M059J (cell line): ENCODE data around the gene DDX5. TPM values are rescaled to one million over a fixed set of nuclear protein-coding genes. Genes with fewer than 3 reads are reported as not detected.

Source experiments
- DNase-seq: peaks from one replicate; pipeline ENCODE4 v3.0.0-alpha.2; 2012; ENCODE audit warnings: low read depth
- total RNA-seq: library from RNA; depleted of rRNA; stranded (reverse); fragments of >200 nt; shearing (Covaris generic); gene quantifications from 2 replicates; pipeline ENCODE4 v1.2.3, GENCODE V29; 2014; rRNA removed

DDX5 gene
- total RNA-seq, 1 experiment from 2014 or later = 245 TPM

GRCh38 chr17:64448665-64449512 lies 57.2 kb downstream of the DDX5 start, which contains the start of gene MILR1:
MILR1 (plus strand) TSS chr17:64449115; CDS start chr17:64449169, 54 bp downstream.
- peak; percentile 90 for DNase-seq

Other genes with a start within 250 kb of the DDX5 start
- gene TEX2, start 243.0 kb downstream of the DDX5 start, total RNA-seq = 13.4 and 22.6 TPM in 2 replicates
- gene PECAM1, start 115.4 kb downstream of the DDX5 start, total RNA-seq = 0.05 and 0.22 TPM in 2 replicates
- 2.7 and 6.3 TPM in 2 replicates for gene MILR1, start 57.2 kb downstream of the DDX5 start, total RNA-seq
- 7.7 and 7.9 TPM in 2 replicates for gene POLG2, start 9.2 kb downstream of the DDX5 start, total RNA-seq
- gene CEP95, start 688 bp upstream of the DDX5 start, total RNA-seq = 8.2 and 14.0 TPM in 2 replicates
- 43.3 and 68.7 TPM in 2 replicates for gene SMURF2, start 156.0 kb upstream of the DDX5 start, total RNA-seq